Inflammatory macrophage (primary cell): ENCODE measurements around the gene CHRFAM7A.
"Not testable (repeated sequence)": the region's sequence is repeated elsewhere in the genome, so short reads cannot be mapped to it uniquely, and the experiment has no call there.

Source experiments
- DNase-seq, 2 donors: peaks; one replicate each; pipeline ENCODE4 v3.0.0-alpha.2; 2020 to 2022

CHRFAM7A gene

DNA sequence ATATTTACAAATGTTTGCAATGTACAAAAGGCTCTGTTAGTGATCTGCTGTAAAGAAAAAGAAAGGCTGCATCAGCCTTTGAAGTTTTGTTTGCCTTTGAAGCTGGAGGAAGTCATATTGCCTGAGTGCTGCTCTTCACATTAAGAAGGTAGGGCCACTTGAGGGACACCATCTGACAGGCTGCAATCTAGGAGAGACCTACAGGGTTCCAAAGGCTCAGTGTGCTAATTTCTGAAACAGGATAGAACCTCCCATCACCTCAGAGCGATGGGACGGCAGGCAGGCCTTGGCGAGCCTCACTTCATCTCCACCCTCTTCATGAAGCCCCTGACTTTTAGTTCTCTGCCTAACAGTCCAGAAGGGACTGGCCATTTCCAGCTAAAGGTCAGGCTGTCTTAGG, 77.6 kb downstream of the CHRFAM7A start:
- not testable (repeated sequence) for DNase-seq

DNA sequence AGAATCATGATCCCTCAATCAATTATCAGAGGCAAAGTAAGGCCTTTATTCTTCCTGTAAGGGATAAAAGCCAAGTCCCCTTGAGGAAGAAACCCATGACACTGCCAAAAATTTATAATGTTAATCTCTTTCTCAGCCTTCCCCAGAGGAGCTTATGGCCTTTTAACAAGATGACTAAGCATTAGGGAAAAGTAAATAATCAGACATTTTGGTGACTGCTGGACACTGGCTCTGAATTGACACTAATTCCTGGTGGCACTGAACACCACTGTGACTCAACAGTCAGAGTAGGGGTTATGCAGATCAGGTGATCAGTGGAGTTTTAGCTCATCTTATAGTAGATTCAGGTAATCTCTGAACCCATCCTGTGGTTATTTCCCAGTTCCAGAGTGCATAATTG, 82.8 kb downstream of the CHRFAM7A start:
- not testable (repeated sequence) for DNase-seq
